GM20431 (cell line): ENCODE data around the gene ZNF814.
"Not testable (repeated sequence)": the region's sequence is repeated elsewhere in the genome, so short reads cannot be mapped to it uniquely, and the experiment has no call there.

Experiments used
- in situ Hi-C: fragments of 300-500 bp; cut with MseI, MboI; formaldehyde crosslinking; loops from one replicate; pipeline ENCODE4 v1.15.0; 2020; ENCODE audit warnings: low sequenced_read_pairs; ENCODE audit not compliant: unreplicated experiment

Gene ZNF814

GRCh38 chr19:57888560-57889231 lies at the start of gene ZNF814:
TSS of gene ZNF814 (minus strand) at chr19:57889037. CDS start at chr19:57888802, 235 bp downstream.
- in situ Hi-C loops, result no loop called here

- in situ Hi-C loops, result no loop called here
These were observed 46.9 kb upstream of the ZNF814 start for GRCh38 chr19:57935731-57936130.

- in situ Hi-C loops, result no loop called here
These were observed 46.2 kb upstream of the ZNF814 start, which contains the start of gene ZNF418 for GRCh38 chr19:57934820-57935665. TSS of gene ZNF418 (minus strand) at chr19:57935402. CDS start at chr19:57933822, 1,580 bp downstream.

GRCh38 chr19:57927587-57927986 lies 38.8 kb upstream of the ZNF814 start:
- in situ Hi-C loops, result no loop called here

GRCh38 chr19:57916168-57916995 lies 27.5 kb upstream of the ZNF814 start, which contains the start of gene ZNF417:
TSS of gene ZNF417 (minus strand) at chr19:57916592. CDS start at chr19:57916411, 181 bp downstream.
- in situ Hi-C loops, result not testable (repeated sequence)

GRCh38 chr19:57914531-57914930 lies 25.7 kb upstream of the ZNF814 start:
- in situ Hi-C loops, result no loop called here

- in situ Hi-C loops, result no loop called here
These were observed 18.6 kb upstream of the ZNF814 start for GRCh38 chr19:57907394-57907793.

GRCh38 chr19:57905258-57905657 lies 16.4 kb upstream of the ZNF814 start:
- in situ Hi-C loops, result no loop called here

- in situ Hi-C loops, result no loop called here
These were observed 14.9 kb upstream of the ZNF814 start for GRCh38 chr19:57903618-57904184.

GRCh38 chr19:57900311-57900710 lies 11.5 kb upstream of the ZNF814 start:
- in situ Hi-C loops, result no loop called here

- in situ Hi-C loops, result not testable (repeated sequence)
These were observed 1.9 kb upstream of the ZNF814 start for GRCh38 chr19:57890706-57891105.

- in situ Hi-C loops, result no loop called here
These were observed 704 bp downstream of the ZNF814 start for GRCh38 chr19:57888107-57888559.

- in situ Hi-C loops, result no loop called here
These were observed 1.5 kb downstream of the ZNF814 start for GRCh38 chr19:57887195-57887941.

GRCh38 chr19:57886046-57886445 lies 2.8 kb downstream of the ZNF814 start:
- in situ Hi-C loops, result no loop called here

- in situ Hi-C loops, result not testable (repeated sequence)
These were observed 14.7 kb downstream of the ZNF814 start for GRCh38 chr19:57873883-57874799.

GRCh38 chr19:57872450-57872849 lies 16.4 kb downstream of the ZNF814 start:
- in situ Hi-C loops, result no loop called here

- in situ Hi-C loops, result no loop called here
These were observed 18.6 kb downstream of the ZNF814 start for GRCh38 chr19:57870225-57870624.

GRCh38 chr19:57869655-57870054 lies 19.2 kb downstream of the ZNF814 start:
- in situ Hi-C loops, result not testable (repeated sequence)
